IPS-20b (cell line): Measurements from ENCODE around the gene ITSN1.

ENCODE experiments used
- H3K27ac ChIP-seq: one replicate; pipeline ENCODE4 v1.5.1; 2013; ENCODE audit warnings: low read length
- H3K27me3 ChIP-seq: 2 replicates; pipeline ENCODE4 v1.6.1; 2013; ENCODE audit warnings: mild to moderate bottlenecking, low read length, inconsistent platforms; ENCODE audit not compliant: insufficient read depth
- H3K36me3 ChIP-seq: 2 replicates; pipeline ENCODE4 v1.6.1; 2013; ENCODE audit warnings: low read depth, mild to moderate bottlenecking, inconsistent platforms, low read length, moderate library complexity; ENCODE audit not compliant: insufficient read depth
- H3K4me1 ChIP-seq: 2 replicates; pipeline ENCODE4 v1.6.1; 2013; ENCODE audit warnings: mild to moderate bottlenecking, control low read depth, inconsistent platforms, low read length, moderate library complexity; ENCODE audit not compliant: insufficient read depth
- H3K4me3 ChIP-seq: 2 replicates; pipeline ENCODE4 v1.5.1; 2013; ENCODE audit warnings: mild to moderate bottlenecking, low read length, inconsistent platforms
- H3K9ac ChIP-seq: 2 replicates; pipeline ENCODE4 v1.6.1; 2013; ENCODE audit warnings: low read depth, mild to moderate bottlenecking, inconsistent platforms, low read length, moderate library complexity
- H3K9me3 ChIP-seq: 2 replicates; pipeline ENCODE4 v1.6.1; 2013; ENCODE audit warnings: mild to moderate bottlenecking, low read depth, low read length, inconsistent platforms; ENCODE audit not compliant: insufficient read depth

ITSN1 gene

DNA sequence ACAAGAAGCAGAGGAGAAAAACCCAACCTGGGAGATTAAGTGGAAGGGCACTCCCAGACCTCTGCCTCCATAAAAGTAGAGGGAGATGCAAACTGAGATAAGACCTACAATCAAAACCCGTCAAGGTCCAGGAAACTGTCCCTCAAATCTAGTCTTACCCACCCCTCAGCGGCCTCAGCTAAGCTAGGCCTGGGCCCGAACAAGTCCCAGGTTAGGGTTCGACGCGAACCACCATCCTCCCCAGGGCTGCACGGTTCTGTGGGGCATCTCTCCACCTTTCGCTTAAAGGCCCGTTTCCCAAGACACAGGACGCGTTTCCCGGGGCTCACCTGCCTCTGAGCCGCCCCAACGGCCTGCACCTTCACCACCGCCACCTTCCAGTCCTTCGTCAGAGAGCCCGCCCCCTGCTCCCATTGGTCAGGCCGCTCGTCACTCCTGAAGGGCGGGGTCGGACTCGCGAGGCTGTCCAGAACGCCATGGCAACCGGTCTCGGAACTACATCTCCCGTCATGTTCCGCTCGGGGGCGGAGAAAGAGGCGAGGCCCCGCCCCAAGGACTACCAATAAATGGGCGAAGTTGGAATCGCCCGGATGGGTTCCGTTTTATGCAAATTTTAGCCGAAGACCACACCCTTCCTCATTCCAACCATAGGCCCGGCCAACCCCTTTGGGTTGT is 812 bp upstream of the ITSN1 start, which contains the start of gene CRYZL1:
CRYZL1 (minus strand) TSS at position 390 of the 675 bp plus-strand sequence. CDS start 10,190 bp downstream, outside the sequence.
- peak within 1 kb of the TSS; percentile 98 for H3K27ac ChIP-seq
- peak within 1 kb of the TSS; percentile 95 for H3K9ac ChIP-seq
- H3K4me3 ChIP-seq, result peak within 1 kb of the TSS; percentile 97
- H3K36me3 ChIP-seq, result no peaks in the 10 kb centered on the region
- H3K27me3 ChIP-seq, result no peaks in the 10 kb centered on the region
- H3K4me1 ChIP-seq, result peaks cover 12% of the 10 kb centered on the region
- H3K9me3 ChIP-seq, result no peaks in the 10 kb centered on the region

DNA sequence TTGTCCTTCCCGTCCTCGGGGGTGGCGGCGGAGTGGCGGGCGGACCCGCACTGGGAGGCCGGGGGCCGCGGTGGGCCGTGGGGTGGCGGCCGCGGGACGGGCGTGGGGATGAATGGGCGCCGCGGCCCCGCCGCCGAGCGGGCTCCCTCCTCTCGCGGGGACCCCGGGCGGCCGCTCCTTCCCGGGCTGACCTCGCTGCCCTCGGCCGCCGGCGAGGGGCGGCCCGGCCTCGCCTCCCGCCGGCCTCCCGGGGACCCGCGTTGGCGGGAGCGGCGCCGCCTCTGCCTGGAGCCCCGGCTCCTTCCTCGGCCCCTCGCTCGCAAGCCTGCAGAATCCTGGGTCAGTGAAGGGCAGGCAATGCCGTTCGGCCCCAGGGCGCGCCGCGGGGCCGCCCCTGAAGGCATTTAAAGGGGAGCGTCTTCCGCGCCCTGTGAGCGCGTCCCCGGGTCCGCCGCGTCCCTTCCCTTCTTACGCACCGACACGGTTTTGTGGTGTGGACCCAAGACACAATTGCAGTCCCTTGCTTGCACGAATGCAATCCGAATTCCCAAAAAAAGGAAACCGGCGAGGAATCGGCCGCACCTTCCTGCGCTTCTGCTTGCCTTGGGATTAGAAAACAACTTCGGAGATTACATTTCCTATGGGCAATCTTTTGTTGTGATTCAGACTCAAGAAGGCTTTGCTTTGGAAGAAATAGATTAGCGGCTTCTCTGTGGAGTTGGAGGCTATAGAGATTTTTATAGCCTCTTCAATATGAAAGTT is 776 bp downstream of the ITSN1 start:
- Histone ChIP-seq H3K27ac (peak overlapping the region; percentile 10), H3K9ac (peak overlapping the region; percentile 86; the same call in 1 of the 2 replicates), H3K4me1 (peaks cover 12% of the 10 kb centered on the region)

GRCh38 chr21:33643658-33644311 is 1.5 kb downstream of the ITSN1 start:
- H3K4me3 ChIP-seq, result peak overlapping the region; percentile 97
- no peaks in the 10 kb centered on the region for H3K9me3 ChIP-seq
- no peaks in the 10 kb centered on the region for H3K27me3 ChIP-seq
- peak overlapping the region; percentile 10 for H3K27ac ChIP-seq
- H3K36me3 ChIP-seq, result no peaks in the 10 kb centered on the region
- peaks cover 12% of the 10 kb centered on the region for H3K4me1 ChIP-seq
- peak overlapping the region; percentile 86; the same call in 1 of the 2 replicates for H3K9ac ChIP-seq

More for the DNA sequence above, 776 bp downstream of the ITSN1 start:
- Histone ChIP-seq H3K4me3 (peak overlapping the region; percentile 97), H3K9me3 (no peaks in the 10 kb centered on the region), H3K27me3 (no peaks in the 10 kb centered on the region), H3K36me3 (no peaks in the 10 kb centered on the region)

GRCh38 chr21:33644383-33645074 is 2.2 kb downstream of the ITSN1 start:
- Histone ChIP-seq H3K27ac (no peak overlapping the region), H3K36me3 (no peaks in the 10 kb centered on the region), H3K9me3 (no peaks in the 10 kb centered on the region), H3K27me3 (no peaks in the 10 kb centered on the region), H3K9ac (peak overlapping the region; percentile 86; the same call in 1 of the 2 replicates), H3K4me1 (peaks cover 12% of the 10 kb centered on the region), H3K4me3 (peak overlapping the region; percentile 97)

DNA sequence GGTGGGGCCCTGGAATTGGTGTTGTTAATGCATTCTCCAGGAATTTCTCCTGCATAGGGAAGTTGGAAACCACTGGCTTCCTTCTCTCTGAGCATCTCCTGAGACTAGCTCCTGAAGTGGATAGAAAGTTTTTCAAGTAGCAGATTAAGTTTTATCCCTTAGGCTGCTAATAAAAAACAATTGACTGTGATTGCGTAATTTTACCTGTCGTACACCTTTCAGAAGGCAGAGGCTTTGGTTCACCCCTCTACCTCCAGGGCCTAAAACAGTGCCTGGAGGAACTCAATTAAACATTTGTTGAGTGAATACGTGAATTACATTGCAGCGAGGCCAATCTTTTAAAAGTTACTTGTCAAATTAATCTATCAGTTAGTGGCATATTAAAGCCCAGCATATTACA is 3.4 kb downstream of the ITSN1 start:
- Histone ChIP-seq H3K36me3 (no peaks in the 10 kb centered on the region), H3K27me3 (no peaks in the 10 kb centered on the region), H3K4me1 (peaks cover 14% of the 10 kb centered on the region), H3K9me3 (no peaks in the 10 kb centered on the region), H3K27ac (no peak overlapping the region), H3K4me3 (no peak overlapping the region), H3K9ac (no peak overlapping the region)

DNA sequence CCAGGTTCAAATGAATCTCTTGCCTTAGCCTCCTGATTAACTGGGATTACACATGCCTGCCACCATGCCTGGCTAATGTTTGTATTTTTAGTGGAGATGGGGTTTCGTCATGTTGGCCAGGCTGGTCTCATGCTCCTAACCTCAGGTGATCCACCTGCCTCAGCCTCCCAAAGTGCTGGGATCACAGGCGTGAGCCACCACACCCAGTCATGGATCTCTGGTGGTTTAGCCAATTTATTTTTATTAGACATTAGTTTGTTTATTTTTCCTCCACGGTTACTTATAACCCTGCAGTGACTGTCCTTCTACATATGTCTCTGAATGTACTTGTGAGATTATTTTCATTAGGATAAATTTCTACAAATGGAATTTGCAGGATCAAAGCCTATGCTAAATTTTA is 5.3 kb downstream of the ITSN1 start:
- Histone ChIP-seq H3K27me3 (no peaks in the 10 kb centered on the region), H3K4me1 (peaks cover 29% of the 10 kb centered on the region), H3K9me3 (no peaks in the 10 kb centered on the region), H3K36me3 (no peaks in the 10 kb centered on the region), H3K4me3 (no peak overlapping the region), H3K27ac (no peak overlapping the region), H3K9ac (no peak overlapping the region)

DNA sequence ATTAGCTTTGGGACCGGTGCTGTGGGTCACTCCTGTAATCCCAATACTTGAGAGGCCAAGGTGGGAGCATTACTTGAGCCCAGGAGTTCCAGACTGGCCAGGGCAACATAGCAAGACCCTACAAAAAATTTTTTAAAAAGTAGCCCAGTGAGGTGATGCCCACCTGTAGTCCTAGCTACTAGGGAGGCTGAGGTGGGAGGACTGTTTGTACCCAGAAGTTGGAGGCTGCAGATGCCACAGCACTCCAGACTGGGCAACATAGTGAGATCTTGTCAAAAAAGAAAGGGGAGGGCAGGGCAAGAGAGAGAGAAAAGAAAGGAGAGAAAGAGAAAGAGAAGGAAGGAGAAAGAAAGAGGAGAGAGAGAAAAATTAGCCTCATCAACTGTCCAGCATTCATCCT is 6.3 kb downstream of the ITSN1 start:
- H3K9me3 ChIP-seq, result no peaks in the 10 kb centered on the region
- no peaks in the 10 kb centered on the region for H3K36me3 ChIP-seq
- peaks cover 29% of the 10 kb centered on the region for H3K4me1 ChIP-seq
- no peaks in the 10 kb centered on the region for H3K27me3 ChIP-seq
- H3K9ac ChIP-seq, result no peak overlapping the region
- no peak overlapping the region for H3K4me3 ChIP-seq
- no peak overlapping the region for H3K27ac ChIP-seq

- Histone ChIP-seq H3K4me3 (no peak overlapping the region), H3K27me3 (no peaks in the 10 kb centered on the region), H3K27ac (no peak overlapping the region), H3K9ac (no peak overlapping the region), H3K9me3 (no peaks in the 10 kb centered on the region), H3K36me3 (no peaks in the 10 kb centered on the region), H3K4me1 (peaks cover 25% of the 10 kb centered on the region)
Measured at GRCh38 chr21:33650230-33650629, 7.9 kb downstream of the ITSN1 start.

GRCh38 chr21:33650929-33651509 is 8.7 kb downstream of the ITSN1 start:
- Histone ChIP-seq H3K4me3 (no peak overlapping the region), H3K27ac (no peak overlapping the region), H3K36me3 (no peaks in the 10 kb centered on the region), H3K9me3 (no peaks in the 10 kb centered on the region), H3K27me3 (no peaks in the 10 kb centered on the region), H3K9ac (no peak overlapping the region), H3K4me1 (peaks cover 29% of the 10 kb centered on the region; the same call in 1 of the 2 replicates)

GRCh38 chr21:33651965-33652680 is 9.8 kb downstream of the ITSN1 start:
- no peak overlapping the region for H3K27ac ChIP-seq

More at GRCh38 chr21:33651965-33652680, 9.8 kb downstream of the ITSN1 start:
- no peaks in the 10 kb centered on the region for H3K36me3 ChIP-seq
- H3K4me3 ChIP-seq, result no peak overlapping the region
- no peaks in the 10 kb centered on the region for H3K27me3 ChIP-seq
- H3K9me3 ChIP-seq, result no peaks in the 10 kb centered on the region
- H3K9ac ChIP-seq, result no peak overlapping the region
- peaks cover 29% of the 10 kb centered on the region; the same call in 1 of the 2 replicates for H3K4me1 ChIP-seq
